Measurements from ENCODE around the gene SREBF2.

DNA sequence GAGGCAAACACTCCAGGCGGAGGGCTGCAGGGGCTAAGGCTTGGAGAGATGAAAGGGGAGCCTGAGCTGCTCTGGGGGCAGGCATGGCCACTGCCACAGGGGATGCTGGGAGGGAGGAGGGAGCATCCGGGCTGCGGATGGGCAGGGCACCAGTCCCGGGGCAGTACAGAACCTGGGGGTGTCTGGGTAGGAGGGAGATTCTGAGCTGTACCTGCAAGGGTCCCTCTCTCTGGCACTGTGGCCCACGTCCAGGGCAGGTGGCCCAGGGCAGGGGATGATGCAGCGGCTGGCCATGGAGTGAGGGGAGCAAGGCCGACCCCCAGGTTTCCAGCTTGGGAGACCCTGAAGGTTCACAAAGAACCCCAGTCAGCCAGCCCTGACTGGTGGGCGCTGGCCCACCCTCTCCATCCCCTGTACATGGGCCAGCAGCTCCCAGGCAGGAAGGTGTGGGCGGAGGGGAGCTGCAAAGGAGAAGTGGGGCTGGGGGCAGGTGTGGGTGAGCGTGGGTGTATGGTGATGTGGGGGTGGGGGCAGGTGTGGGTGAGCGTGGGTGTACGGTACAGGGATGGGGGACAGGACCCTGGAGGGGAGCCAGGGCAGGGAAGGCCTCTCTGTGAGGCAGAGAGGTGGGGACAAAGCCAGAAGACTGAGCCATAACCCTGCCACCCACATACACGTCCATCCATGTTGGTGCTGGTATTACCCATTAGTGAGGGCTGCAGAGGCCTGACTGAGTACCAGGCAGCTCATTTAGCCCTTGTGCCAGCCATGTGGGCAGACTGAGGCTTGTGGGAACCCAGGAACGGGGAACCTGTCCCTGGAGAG lies 95.9 kb downstream of the SREBF2 start:
- TF ChIP-seq, protein P1, sequence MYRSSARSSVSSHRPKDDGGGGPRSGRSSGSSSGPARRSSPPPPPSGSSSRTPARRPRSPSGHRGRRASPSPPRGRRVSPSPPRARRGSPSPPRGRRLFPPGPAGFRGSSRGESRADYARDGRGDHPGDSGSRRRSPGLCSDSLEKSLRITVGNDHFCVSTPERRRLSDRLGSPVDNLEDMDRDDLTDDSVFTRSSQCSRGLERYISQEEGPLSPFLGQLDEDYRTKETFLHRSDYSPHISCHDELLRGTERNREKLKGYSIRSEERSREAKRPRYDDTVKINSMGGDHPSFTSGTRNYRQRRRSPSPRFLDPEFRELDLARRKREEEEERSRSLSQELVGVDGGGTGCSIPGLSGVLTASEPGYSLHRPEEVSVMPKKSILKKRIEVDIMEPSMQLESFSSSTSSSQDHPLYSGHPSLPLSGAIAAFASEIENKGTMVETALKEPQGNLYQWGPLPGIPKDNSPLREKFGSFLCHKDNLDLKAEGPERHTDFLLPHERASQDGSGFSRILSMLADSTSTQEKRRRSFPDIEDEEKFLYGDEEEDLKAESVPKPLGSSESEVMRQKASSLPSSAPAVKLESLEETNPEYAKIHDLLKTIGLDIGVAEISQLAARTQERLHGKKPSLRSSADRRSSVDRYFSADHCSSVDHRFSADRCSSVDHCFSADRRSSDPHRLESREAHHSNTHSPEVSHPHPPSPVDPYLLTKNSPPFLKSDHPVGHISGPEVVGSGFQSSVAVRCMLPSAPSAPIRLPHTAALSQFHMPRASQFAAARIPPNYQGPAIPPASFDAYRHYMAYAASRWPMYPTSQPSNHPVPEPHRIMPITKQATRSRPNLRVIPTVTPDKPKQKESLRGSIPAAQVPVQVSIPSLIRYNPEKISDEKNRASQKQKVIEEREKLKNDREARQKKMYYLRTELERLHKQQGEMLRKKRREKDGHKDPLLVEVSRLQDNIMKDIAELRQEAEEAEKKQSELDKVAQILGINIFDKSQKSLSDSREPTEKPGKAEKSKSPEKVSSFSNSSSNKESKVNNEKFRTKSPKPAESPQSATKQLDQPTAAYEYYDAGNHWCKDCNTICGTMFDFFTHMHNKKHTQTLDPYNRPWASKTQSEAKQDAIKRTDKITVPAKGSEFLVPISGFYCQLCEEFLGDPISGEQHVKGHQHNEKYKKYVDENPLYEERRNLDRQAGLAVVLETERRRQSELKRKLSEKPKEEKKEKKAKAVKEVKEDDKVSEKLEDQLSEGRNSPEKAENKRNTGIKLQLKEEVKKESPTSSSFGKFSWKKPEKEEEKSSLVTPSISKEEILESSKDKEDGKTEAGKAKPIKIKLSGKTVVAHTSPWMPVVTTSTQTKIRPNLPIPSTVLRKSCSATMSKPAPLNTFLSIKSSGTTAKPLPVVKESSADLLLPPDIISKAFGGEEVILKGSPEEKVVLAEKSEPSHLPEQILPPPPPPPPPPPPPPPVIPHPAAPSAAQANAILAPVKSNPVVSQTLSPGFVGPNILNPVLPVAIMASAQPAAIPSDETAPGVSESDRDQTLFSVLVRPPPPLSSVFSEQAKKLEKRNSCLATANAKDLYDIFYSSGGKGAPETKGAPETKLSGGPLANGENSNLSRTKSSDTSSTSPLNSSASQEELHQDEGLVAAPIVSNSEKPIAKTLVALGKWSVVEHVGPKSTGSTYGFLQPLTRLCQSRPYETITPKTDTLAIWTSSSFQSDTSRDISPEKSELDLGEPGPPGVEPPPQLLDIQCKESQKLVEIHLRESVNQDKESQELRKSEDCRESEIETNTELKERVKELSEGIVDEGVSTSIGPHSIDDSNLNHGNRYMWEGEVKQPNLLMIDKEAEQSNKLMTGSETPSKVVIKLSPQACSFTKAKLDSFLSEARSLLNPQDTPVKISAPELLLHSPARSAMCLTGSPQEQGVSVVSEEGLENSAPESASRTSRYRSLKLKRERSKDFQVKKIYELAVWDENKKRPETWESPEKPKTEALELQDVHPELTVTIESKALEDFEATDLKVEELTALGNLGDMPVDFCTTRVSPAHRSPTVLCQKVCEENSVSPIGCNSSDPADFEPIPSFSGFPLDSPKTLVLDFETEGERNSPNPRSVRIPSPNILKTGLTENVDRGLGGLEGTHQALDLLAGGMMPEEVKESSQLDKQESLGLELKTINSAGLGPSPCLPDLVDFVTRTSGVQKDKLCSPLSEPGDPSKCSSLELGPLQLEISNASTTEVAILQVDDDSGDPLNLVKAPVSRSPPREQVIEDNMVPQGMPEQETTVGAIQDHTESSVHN (CRISPR knock-in tag; IDR thresholded peaks at IDR 0.05) = no peak
- TF ChIP-seq ZNF577 (CRISPR knock-in tag; IDR thresholded peaks at IDR 0.05; ENCODE audit: borderline replicate concordance, low read depth) = no peak

Measured in HepG2 (cell line).